Measurements from ENCODE around the gene MBNL1.

Gene MBNL1

DNA sequence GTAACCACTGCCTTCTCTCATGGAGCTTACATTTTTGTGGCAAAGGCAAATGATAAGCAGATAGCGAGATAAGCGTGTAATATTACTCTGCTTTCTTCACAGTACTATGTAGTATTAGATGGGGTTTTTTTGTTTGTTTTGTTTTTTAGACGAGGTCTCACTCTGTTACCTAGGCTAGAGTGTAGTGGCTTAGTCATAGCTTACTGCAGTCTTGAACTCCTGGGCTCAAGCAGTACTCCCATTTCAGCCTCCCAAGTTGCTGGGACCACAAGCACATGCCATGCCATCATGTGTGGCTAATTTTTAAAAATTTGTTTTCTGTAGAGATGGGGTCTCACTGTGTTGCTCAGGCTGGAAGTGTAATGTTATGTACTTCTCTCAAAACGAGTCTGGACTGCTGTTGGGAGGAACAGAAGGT lies 22.9 kb downstream of the MBNL1 start:
- H3K27me3 ChIP-seq = no peaks in the 10 kb centered on the region
- peaks cover 22 to 58% (median 35%) of the 10 kb centered on the region in 10 experiments for H3K4me1 ChIP-seq
- H3K27ac ChIP-seq = no peak overlapping the region

GRCh38 chr3:152292366-152292765 lies 23.6 kb downstream of the MBNL1 start:
- H4K20me1 ChIP-seq = peaks cover 45 to 99% (median 79%) of the 10 kb centered on the region in 11 experiments; a peak in 19 of 22 replicates
- H3K27ac ChIP-seq = no peak overlapping the region
- peak overlapping the region in 5 of 11 experiments; percentile 30 to 67 (median 53); a peak in 5 of 22 replicates for H3K4me2 ChIP-seq
- peaks cover 23 to 63% (median 33%) of the 10 kb centered on the region in 10 experiments for H3K4me1 ChIP-seq
- no peak for TF ChIP-seq Cebpa-rat (IDR thresholded peaks at IDR 0.05)
- H3K27me3 ChIP-seq = no peaks in the 10 kb centered on the region
- H3K9ac ChIP-seq = no peak overlapping the region
- H3K4me3 ChIP-seq = no peak overlapping the region
- H3K36me3 ChIP-seq = peaks cover 0 to 27% (median 3%) of the 10 kb centered on the region in 11 experiments; a peak in 9 of 22 replicates
- H3K9me3 ChIP-seq (replicated peaks in 1 of 11) = peaks cover 0 to 14% (median under 1%) of the 10 kb centered on the region in 11 experiments; a peak in 6 of 22 replicates

More for the DNA sequence above, 22.9 kb downstream of the MBNL1 start:
- Histone ChIP-seq H3K9me3 (replicated peaks in 1 of 11) (peaks cover 0 to 16% (median 0%) of the 10 kb centered on the region in 11 experiments; a peak in 5 of 22 replicates), H3K4me2 (peak overlapping the region in 6 of 11 experiments; percentile 0 to 21 (median 6); a peak in 5 of 22 replicates), H4K20me1 (peaks cover 42 to 99% (median 79%) of the 10 kb centered on the region in 11 experiments; a peak in 19 of 22 replicates), H3K36me3 (peaks cover 0 to 24% (median 0%) of the 10 kb centered on the region in 11 experiments; a peak in 4 of 22 replicates), H3K4me3 (no peak overlapping the region), H3K9ac (no peak overlapping the region)
- no peak for TF ChIP-seq Cebpa-rat (IDR thresholded peaks at IDR 0.05)

- H3K4me2 ChIP-seq = peak overlapping the region; percentile 30 to 67 (median 51)
- H3K27me3 ChIP-seq = no peaks in the 10 kb centered on the region
- H3K36me3 ChIP-seq = peaks cover under 1 to 27% (median 13%) of the 10 kb centered on the region in 11 experiments; a peak in 18 of 22 replicates
- TF ChIP-seq Cebpa-rat (IDR thresholded peaks at IDR 0.05) = no peak
- peaks cover 43 to 98% (median 76%) of the 10 kb centered on the region in 11 experiments; a peak in 19 of 22 replicates for H4K20me1 ChIP-seq
- no peak overlapping the region for H3K9ac ChIP-seq
- no peak overlapping the region for H3K4me3 ChIP-seq
- H3K9me3 ChIP-seq (replicated peaks in 1 of 11) = peaks cover 0 to 9% (median 3%) of the 10 kb centered on the region in 11 experiments; a peak in 8 of 22 replicates
- peaks cover 26 to 60% (median 33%) of the 10 kb centered on the region in 10 experiments for H3K4me1 ChIP-seq
- H3K27ac ChIP-seq = peak overlapping the region in 2 of 11 experiments; percentile 7 to 25; a peak in 2 of 22 replicates
Measured at GRCh38 chr3:152293347-152294006, 24.7 kb downstream of the MBNL1 start.

- H3K27ac ChIP-seq = no peak overlapping the region
Measured at GRCh38 chr3:152295344-152295743, 26.6 kb downstream of the MBNL1 start.

DNA sequence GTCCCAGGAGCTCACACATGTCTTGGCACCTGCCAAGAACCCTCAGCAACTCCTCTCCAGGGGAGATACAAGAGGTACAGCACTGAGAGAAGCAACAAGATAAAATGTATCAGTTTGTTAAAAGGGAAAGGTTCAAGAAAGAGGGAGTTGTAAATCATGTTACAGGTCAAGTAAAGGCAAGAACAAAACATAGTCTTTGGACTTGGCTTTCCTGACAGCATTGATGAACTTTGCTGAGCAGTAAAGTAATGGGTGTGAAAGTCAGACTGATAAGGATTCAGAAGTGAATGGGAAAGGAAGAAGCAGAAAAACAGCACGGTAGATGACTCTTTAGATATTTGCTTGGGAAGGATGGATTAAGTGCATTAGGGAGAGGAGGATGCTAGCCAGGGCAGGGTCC lies 27.1 kb downstream of the MBNL1 start:
- peaks cover 0 to 20% (median 9%) of the 10 kb centered on the region in 11 experiments; a peak in 11 of 22 replicates for H3K9me3 ChIP-seq (replicated peaks in 1 of 11)
- H4K20me1 ChIP-seq = peaks cover 43 to 98% (median 77%) of the 10 kb centered on the region in 11 experiments; a peak in 19 of 22 replicates
- H3K4me2 ChIP-seq = peak overlapping the region in 1 of 11 experiments; percentile 6; a peak in 1 of 22 replicates
- no peak overlapping the region for H3K4me3 ChIP-seq
- TF ChIP-seq Cebpa-rat (IDR thresholded peaks at IDR 0.05) = no peak
- H3K27ac ChIP-seq = no peak overlapping the region
- H3K27me3 ChIP-seq = no peaks in the 10 kb centered on the region
- peaks cover 24 to 50% (median 37%) of the 10 kb centered on the region in 11 experiments for H3K36me3 ChIP-seq
- H3K9ac ChIP-seq = no peak overlapping the region
- peaks cover 32 to 72% (median 41%) of the 10 kb centered on the region in 10 experiments for H3K4me1 ChIP-seq

More at GRCh38 chr3:152295344-152295743, 26.6 kb downstream of the MBNL1 start:
- Histone ChIP-seq H3K9me3 (replicated peaks in 1 of 11) (peaks cover 0 to 20% (median 9%) of the 10 kb centered on the region in 11 experiments; a peak in 11 of 22 replicates), H3K4me3 (no peak overlapping the region), H3K9ac (no peak overlapping the region), H3K4me1 (peaks cover 33 to 72% (median 41%) of the 10 kb centered on the region in 10 experiments), H3K4me2 (peak overlapping the region in 1 of 11 experiments; percentile 6; a peak in 1 of 22 replicates), H3K27me3 (no peaks in the 10 kb centered on the region), H3K36me3 (peaks cover 19 to 46% (median 32%) of the 10 kb centered on the region in 11 experiments), H4K20me1 (peaks cover 43 to 98% (median 81%) of the 10 kb centered on the region in 11 experiments; a peak in 19 of 22 replicates)
- no peak for TF ChIP-seq Cebpa-rat (IDR thresholded peaks at IDR 0.05)

DNA sequence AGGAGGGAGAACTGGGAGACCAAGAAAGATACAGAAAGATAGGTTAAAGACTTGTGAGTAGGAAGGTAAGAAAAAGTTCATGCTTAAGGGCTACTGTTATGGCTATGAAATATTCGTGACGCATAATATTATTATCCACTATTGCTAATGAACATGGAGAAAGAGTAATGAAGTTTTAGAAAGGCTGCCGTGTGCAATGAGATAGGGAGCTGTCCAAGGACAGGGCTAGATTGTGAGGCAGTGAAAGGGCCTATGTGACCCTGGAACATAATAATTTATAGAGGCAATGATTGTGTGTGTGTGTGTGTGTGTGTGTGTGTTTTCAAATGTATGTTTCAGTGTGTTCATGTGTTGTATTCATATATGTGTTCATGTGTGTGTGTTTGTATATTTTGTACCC lies 27.7 kb downstream of the MBNL1 start:
- Histone ChIP-seq H3K9me3 (replicated peaks in 1 of 11) (peaks cover 0 to 20% (median 9%) of the 10 kb centered on the region in 11 experiments; a peak in 11 of 22 replicates), H3K4me2 (no peak overlapping the region), H3K4me3 (no peak overlapping the region), H4K20me1 (peaks cover 42 to 93% (median 71%) of the 10 kb centered on the region in 11 experiments; a peak in 19 of 22 replicates), H3K27me3 (no peaks in the 10 kb centered on the region), H3K27ac (no peak overlapping the region), H3K36me3 (peaks cover 28 to 56% (median 42%) of the 10 kb centered on the region in 11 experiments), H3K9ac (no peak overlapping the region), H3K4me1 (peaks cover 32 to 73% (median 40%) of the 10 kb centered on the region in 10 experiments)
- no peak for TF ChIP-seq Cebpa-rat (IDR thresholded peaks at IDR 0.05)

- TF ChIP-seq Cebpa-rat (IDR thresholded peaks at IDR 0.05) = no peak
- Histone ChIP-seq H3K4me1 (peaks cover 32 to 74% (median 43%) of the 10 kb centered on the region in 10 experiments), H3K4me3 (no peak overlapping the region), H4K20me1 (peaks cover 36 to 87% (median 65%) of the 10 kb centered on the region in 11 experiments; a peak in 19 of 22 replicates), H3K27me3 (no peaks in the 10 kb centered on the region), H3K9me3 (replicated peaks in 1 of 11) (peaks cover 0 to 20% (median 8%) of the 10 kb centered on the region in 11 experiments; a peak in 9 of 22 replicates), H3K4me2 (0 out of 22 replicates have a peak overlapping the region, but pooled peaks of 1 of the 11 experiments have one; percentile 5), H3K9ac (no peak overlapping the region), H3K27ac (no peak overlapping the region), H3K36me3 (peaks cover 34 to 56% (median 45%) of the 10 kb centered on the region in 11 experiments)
Measured at GRCh38 chr3:152296971-152297370, 28.2 kb downstream of the MBNL1 start.

DNA sequence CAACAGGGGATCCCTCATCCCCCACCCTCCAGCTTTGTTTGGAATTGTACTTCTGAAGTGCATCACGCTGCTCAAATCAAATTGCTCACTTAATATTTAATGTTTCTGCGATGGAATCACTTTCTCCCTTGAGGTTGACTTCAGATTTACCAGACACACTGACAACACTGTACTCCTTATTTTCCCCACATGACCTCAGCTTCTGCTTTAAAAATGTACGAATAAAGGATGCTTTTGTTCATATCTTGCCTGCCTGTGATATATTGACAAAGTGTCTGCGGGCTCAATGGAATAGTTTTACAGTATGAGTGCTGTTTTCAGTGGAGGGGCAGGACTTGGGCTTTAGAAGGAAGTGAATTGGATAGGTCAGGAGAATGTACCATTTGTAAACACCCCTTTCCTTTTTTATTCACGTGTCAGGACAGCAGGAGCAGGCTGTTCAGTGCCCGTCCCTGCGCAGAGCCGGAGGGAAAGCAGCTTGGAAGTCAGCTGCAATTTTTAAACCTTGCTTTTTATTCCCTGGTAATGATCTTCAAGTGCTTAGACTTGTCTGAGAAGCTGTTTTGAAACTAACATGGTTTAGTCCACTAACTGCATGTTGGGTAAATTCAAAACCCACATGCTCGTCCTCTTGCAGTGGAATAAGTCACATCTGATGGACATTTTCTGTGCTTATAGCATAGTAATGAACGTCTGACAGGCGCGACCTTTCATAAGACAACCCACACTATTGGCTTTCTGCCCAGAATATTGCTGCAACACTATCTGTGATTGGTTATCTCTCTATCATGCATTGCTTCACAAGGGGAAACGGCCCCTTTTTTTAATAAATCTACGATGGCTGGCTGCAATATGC lies 29.9 kb downstream of the MBNL1 start:
- TF ChIP-seq Cebpa-rat (IDR thresholded peaks at IDR 0.05) = peak in 5 of 11 experiments; percentile 43 to 65 (median 50); a peak in 6 of 22 replicates
- Histone ChIP-seq H4K20me1 (peaks cover 23 to 72% (median 49%) of the 10 kb centered on the region in 11 experiments; a peak in 19 of 22 replicates), H3K9ac (peak overlapping the region in 1 of 11 experiments; percentile 5; a peak in 1 of 22 replicates), H3K27ac (peak overlapping the region in 10 of 11 experiments; percentile 13 to 61 (median 52); a peak in 19 of 22 replicates), H3K27me3 (no peaks in the 10 kb centered on the region), H3K36me3 (peaks cover 34 to 55% (median 45%) of the 10 kb centered on the region in 11 experiments), H3K9me3 (replicated peaks in 1 of 11) (peaks cover 0 to 20% (median 8%) of the 10 kb centered on the region in 11 experiments; a peak in 9 of 22 replicates), H3K4me3 (no peak overlapping the region), H3K4me2 (peak overlapping the region in 10 of 11 experiments; percentile 1 to 42 (median 20); a peak in 13 of 22 replicates), H3K4me1 (peaks cover 23 to 75% (median 40%) of the 10 kb centered on the region in 10 experiments)

All from BLaER1 treated with 17β-estradiol and CSF1 and Interleukin-3, amounts not matched to agents 10 nM and 100 nM (cell line).